SK-N-SH (cell line): Measurements from ENCODE around the gene APOE. TPM values are rescaled to one million over a fixed set of nuclear protein-coding genes. Genes with fewer than 3 reads are reported as not detected.

Experiments
- CTCF ChIA-PET: fragments of 300-600, 350-600 bp; formaldehyde crosslinking; extraction: SDS; loops from one replicate; lab custom pipeline; 2021; lab: Yijun Ruan, JAX
- POLR2A ChIA-PET: fragments of 350-600 bp; sonication (Branson Sonifier 250); formaldehyde crosslinking; extraction: SDS; loops from one replicate; lab custom pipeline; 2020; ENCODE audit warnings: antibody characterized with exemption, inconsistent platforms; lab: Yijun Ruan, JAX
- DNase-seq: peaks from one replicate; pipeline ENCODE4 v3.0.0; 2012
- H2AFZ ChIP-seq: fragments of 200-600 bp; sonication (generic); 2 replicates; pipeline ENCODE4 v1.8.1; 2016; ENCODE audit warnings: antibody characterized with exemption, mild to moderate bottlenecking, low read depth
- H3F3A ChIP-seq: fragments of 200-600 bp; sonication (generic); replicated peaks from 2 replicates; pipeline ENCODE3; 2016; ENCODE audit warnings: antibody characterized with exemption, mild to moderate bottlenecking; ENCODE audit not compliant: insufficient read depth
- H3K27ac ChIP-seq, 2 experiments: fragments of 200-500 bp in 1 of 2; fragments of 200-600 bp in 1 of 2; sonication (Bioruptor generic) in 1 of 2; sonication (generic), shearing (Covaris generic) in 1 of 2; 2 replicates each; pipeline versions ENCODE4 v1.5.1 to v1.6.1; 2014 to 2016; ENCODE audit warnings: low read depth in 2 of 2, inconsistent platforms in 1 of 2, low read length in 1 of 2, mild to moderate bottlenecking in 1 of 2, mixed read lengths in 1 of 2
- H3K27me3 ChIP-seq: fragments of 200-600 bp; sonication (generic), shearing (Covaris generic); 2 replicates; pipeline ENCODE4 v1.6.1; 2016; ENCODE audit warnings: mixed run types; ENCODE audit not compliant: insufficient read depth
- H3K36me3 ChIP-seq, 2 experiments: fragments of 200-500 bp in 1 of 2; fragments of 200-600 bp in 1 of 2; sonication (Bioruptor generic) in 1 of 2; sonication (generic) in 1 of 2; replicated peaks in 1 of 2; 2 replicates each; pipeline versions ENCODE3 to v1.5.1; 2014 to 2016; ENCODE audit warnings: low read length in 1 of 2, mild to moderate bottlenecking in 1 of 2; ENCODE audit not compliant: insufficient read depth in 2 of 2, control insufficient read depth in 1 of 2
- H3K4me1 ChIP-seq, 2 experiments: fragments of 200-500 bp in 1 of 2; fragments of 200-600 bp in 1 of 2; sonication (Bioruptor generic) in 1 of 2; sonication (generic), shearing (Covaris generic) in 1 of 2; 2 replicates each; pipeline versions ENCODE4 v1.5.1 to v1.6.1; 2014 to 2016; ENCODE audit warnings: low read depth in 1 of 2, low read length in 1 of 2, mixed run types in 1 of 2; ENCODE audit not compliant: insufficient read depth in 2 of 2, control insufficient read depth in 1 of 2
- H3K4me2 ChIP-seq: fragments of 200-600 bp; sonication (generic), shearing (Covaris generic); 2 replicates; pipeline ENCODE4 v1.6.1; 2017; ENCODE audit warnings: mixed run types
- H3K4me3 ChIP-seq, 2 experiments: fragments of 200-500 bp in 1 of 2; fragments of 200-600 bp in 1 of 2; sonication (Bioruptor generic) in 1 of 2; sonication (generic), shearing (Covaris generic) in 1 of 2; 2 replicates each; pipeline versions ENCODE4 v1.5.1 to v1.8.1; 2014 to 2016; ENCODE audit warnings: low read depth in 2 of 2, inconsistent platforms in 1 of 2, low read length in 1 of 2, mild to moderate bottlenecking in 1 of 2, mixed read lengths in 1 of 2, moderate library complexity in 1 of 2
- H3K79me2 ChIP-seq: fragments of 200-600 bp; sonication (generic); 2 replicates; pipeline ENCODE4 v1.8.1; 2017; ENCODE audit warnings: mild to moderate bottlenecking; ENCODE audit not compliant: insufficient read depth
- H3K9ac ChIP-seq: fragments of 200-600 bp; sonication (generic); 2 replicates; pipeline ENCODE4 v1.6.1; 2017; ENCODE audit warnings: mixed run types
- H3K9me2 ChIP-seq: fragments of 200-600 bp; sonication (generic); 2 replicates; pipeline ENCODE4 v1.6.1; 2017; ENCODE audit warnings: mixed run types
- H3K9me3 ChIP-seq: fragments of 200-600 bp; sonication (generic); 2 replicates; pipeline ENCODE4 v1.6.1; 2017; ENCODE audit warnings: mixed run types, mild to moderate bottlenecking, moderate library complexity
- H4K20me1 ChIP-seq: fragments of 200-600 bp; sonication (generic); 2 replicates; pipeline ENCODE4 v1.6.1; 2017; ENCODE audit warnings: mild to moderate bottlenecking, mixed run types; ENCODE audit not compliant: insufficient read depth
- CHD2 ChIP-seq: fragments of 150-350 bp; IDR thresholded peaks from 2 replicates; pipeline ENCODE4 v1.6.1; 2018; ENCODE audit warnings: low read length; ENCODE audit not compliant: partially characterized antibody
- FOSL2 ChIP-seq: IDR thresholded peaks from 2 replicates; pipeline ENCODE4 v1.4.0; 2012; ENCODE audit warnings: low read depth, mild to moderate bottlenecking, moderate library complexity, borderline replicate concordance
- FOXM1 ChIP-seq: IDR thresholded peaks from 2 replicates; pipeline ENCODE4 v1.4.0; 2012; ENCODE audit warnings: low read depth, mild to moderate bottlenecking
- GATA2 ChIP-seq: sonication (generic); formaldehyde crosslinking; IDR thresholded peaks from 2 replicates; pipeline ENCODE4 v1.5.0; 2020; ENCODE audit warnings: mild to moderate bottlenecking, missing genetic modification reagents
- JUND ChIP-seq: IDR thresholded peaks from 2 replicates; pipeline ENCODE4 v1.4.0; 2012
- MXI1 ChIP-seq: IDR thresholded peaks from 2 replicates; pipeline ENCODE4 v1.6.1; 2012; ENCODE audit warnings: mild to moderate bottlenecking, low read depth, low read length, improper control_type of control experiment
- NFIC ChIP-seq: IDR thresholded peaks from 2 replicates; pipeline ENCODE4 v1.4.0; 2012; ENCODE audit warnings: borderline replicate concordance
- PBX3 ChIP-seq: IDR thresholded peaks from 2 replicates; pipeline ENCODE4; 2012
- RCOR1 ChIP-seq: fragments of 150-350 bp; IDR thresholded peaks from 2 replicates; pipeline ENCODE4 v1.6.1; 2017; ENCODE audit warnings: antibody characterized with exemption, low read length
- SIN3A ChIP-seq: IDR thresholded peaks from 2 replicates; pipeline ENCODE4 v1.6.1; 2012; ENCODE audit warnings: low read depth, mild to moderate bottlenecking, low read length, moderate library complexity, borderline replicate concordance
- TEAD4 ChIP-seq: IDR thresholded peaks from 2 replicates; pipeline ENCODE4 v1.4.0; 2012; ENCODE audit warnings: mild to moderate bottlenecking, borderline replicate concordance; ENCODE audit not compliant: insufficient read depth
- WGBS: methylation state at CpG from one replicate; pipeline ENCODE4 v1.1.6; 2017; ENCODE audit warnings: low lambda C conversion rate; 5-methylcytosine and 5-hydroxymethylcytosine counted together
- polyA plus RNA-seq, 3 experiments: library from polyadenylated mRNA; depleted of rRNA; stranded (reverse); fragments of >200 nt; gene quantifications; 2 replicates each; pipeline ENCODE4 v1.2.3, GENCODE V29; 2012

APOE gene
- polyA plus RNA-seq, 1 of the 3 experiments (the other 2 are of a cell fraction): 56.0 TPM

DNA sequence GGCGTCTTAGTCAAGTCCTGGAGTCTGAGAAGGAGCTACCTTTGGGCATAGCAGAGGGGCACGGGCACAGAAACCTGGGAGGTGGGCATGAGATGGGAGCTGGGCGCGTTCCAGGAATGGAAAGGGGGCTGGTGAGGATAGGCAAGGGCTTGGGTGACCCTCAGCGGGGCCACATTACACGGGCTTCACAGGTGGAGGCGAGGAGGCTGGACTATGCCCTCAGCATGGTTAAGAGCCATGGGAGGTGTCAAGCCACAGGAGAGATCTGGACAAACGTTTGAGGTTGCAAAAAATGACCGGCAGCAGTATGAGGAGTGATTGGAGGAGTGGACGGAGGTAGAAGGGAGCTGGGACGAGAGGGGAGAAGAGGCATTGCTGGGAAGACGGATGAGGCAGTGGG is 38.0 kb upstream of the APOE start:
- 0 out of 2 replicates have a peak, but pooled peaks cover 4% of the 10 kb centered on the region for H4K20me1 ChIP-seq

DNA sequence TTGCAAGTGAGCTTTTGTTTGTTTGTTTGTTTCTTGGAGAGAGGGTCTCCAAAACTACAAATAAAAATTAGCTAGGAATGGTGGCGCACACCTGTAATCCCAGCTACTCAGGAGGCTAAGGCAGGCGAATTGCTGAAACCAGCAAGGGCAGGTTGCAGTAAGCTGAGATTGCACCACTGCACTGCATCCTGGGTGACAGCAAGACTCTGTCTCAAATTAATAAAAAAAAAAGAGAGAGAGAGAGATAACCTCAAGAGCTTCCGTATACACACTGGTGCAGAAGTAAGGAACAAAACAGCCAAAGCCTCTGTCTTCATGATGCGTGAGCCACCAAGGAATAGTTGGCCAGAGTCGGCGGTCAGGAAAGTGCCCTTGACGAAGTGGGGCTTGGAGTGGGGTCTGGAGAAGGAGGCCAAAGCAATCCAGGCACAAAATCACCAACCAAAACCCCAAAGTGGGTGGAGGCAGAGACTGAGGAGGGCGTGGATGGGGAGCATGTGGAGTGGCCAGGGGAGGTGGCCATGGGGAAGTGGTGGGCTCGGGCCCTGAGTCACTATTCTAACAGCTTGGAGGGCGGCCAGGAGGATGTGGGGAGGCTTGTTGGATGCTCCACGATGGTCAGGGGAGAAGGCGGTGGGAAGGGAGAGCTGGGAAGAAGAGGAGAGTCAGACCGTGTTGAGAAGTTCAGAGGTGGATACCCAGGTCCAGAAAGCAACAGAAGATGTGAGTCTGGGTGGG is 35.7 kb upstream of the APOE start:
- Histone ChIP-seq H3K79me2 (peaks cover 41% of the 10 kb centered on the region), H3K9ac (no peak overlapping the region), H3F3A (peaks cover 35% of the 10 kb centered on the region), H3K27me3 (no peaks in the 10 kb centered on the region), H3K27ac (peak overlapping the region in 1 of 2 experiments; percentile 75; a peak in 2 of 4 replicates), H4K20me1 (0 out of 2 replicates have a peak, but pooled peaks cover 4% of the 10 kb centered on the region), H3K9me2 (no peaks in the 10 kb centered on the region), H3K4me2 (0 out of 2 replicates have a peak overlapping the region, but pooled peaks have one; percentile 3), H3K36me3 (peaks cover 24 to 34% of the 10 kb centered on the region in 2 experiments), H3K4me1 (peaks cover 0 to 7% of the 10 kb centered on the region in 2 experiments; a peak in 1 of 4 replicates), H3K9me3 (no peaks in the 10 kb centered on the region), H2AFZ (no peak overlapping the region), H3K4me3 (no peak overlapping the region)
- DNase-seq: no peak
- TF ChIP-seq NFIC (peak; percentile 73), SIN3A (no peak), JUND (peak; percentile 22; the same call in 1 of the 2 replicates)
- WGBS: 70% methylated on average over 13 of the region's 13 CpGs
- CTCF ChIA-PET: interaction anchor here (1.5 kb wide), 1 partner anchor 146 kb away, joined by 3 read pairs; no protein-coding TSS in a partner anchor
- POLR2A ChIA-PET: no interaction called here

More for the DNA sequence above, 38.0 kb upstream of the APOE start:
- Histone ChIP-seq H3F3A (peaks cover 28% of the 10 kb centered on the region), H3K27ac (no peak overlapping the region), H3K36me3 (peaks cover 8 to 24% of the 10 kb centered on the region in 2 experiments), H3K4me2 (no peak overlapping the region), H3K4me3 (no peak overlapping the region), H3K9me2 (no peaks in the 10 kb centered on the region), H3K9me3 (no peaks in the 10 kb centered on the region), H3K79me2 (peaks cover 61% of the 10 kb centered on the region), H3K9ac (no peak overlapping the region), H3K4me1 (0 out of 4 replicates have a peak, but pooled peaks cover 0 to 7% of the 10 kb centered on the region in 2 experiments), H2AFZ (no peak overlapping the region), H3K27me3 (no peaks in the 10 kb centered on the region)
- WGBS: 86% methylated on average over 12 of the region's 12 CpGs
- DNase-seq: peak; percentile 8
- ChIA-PET POLR2A (no interaction called here), CTCF (interaction anchor here (0.6 to 1.1 kb wide), 2 partner anchors 83 to 97 kb away, joined by 3 read pairs; no protein-coding TSS in a partner anchor)
- TF ChIP-seq RCOR1: no peak
- no peak for TF ChIP-seq JUND

DNA sequence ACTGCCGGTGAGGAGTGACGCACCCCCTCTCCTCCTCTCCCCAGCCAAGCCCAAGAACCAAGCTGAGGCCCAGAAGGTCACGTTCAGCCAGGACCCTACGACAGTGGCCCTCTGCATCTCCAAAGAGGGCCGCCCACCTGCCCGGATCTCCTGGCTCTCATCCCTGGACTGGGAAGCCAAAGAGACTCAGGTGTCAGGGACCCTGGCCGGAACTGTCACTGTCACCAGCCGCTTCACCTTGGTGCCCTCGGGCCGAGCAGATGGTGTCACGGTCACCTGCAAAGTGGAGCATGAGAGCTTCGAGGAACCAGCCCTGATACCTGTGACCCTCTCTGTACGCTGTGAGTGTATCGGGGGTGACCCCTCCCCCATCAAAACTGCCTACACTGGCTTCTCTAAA is 33.8 kb upstream of the APOE start:
- Histone ChIP-seq H3K9me2 (no peaks in the 10 kb centered on the region), H3K4me3 (no peak overlapping the region), H3F3A (peaks cover 43% of the 10 kb centered on the region), H3K79me2 (peaks cover 22% of the 10 kb centered on the region), H4K20me1 (no peaks in the 10 kb centered on the region), H2AFZ (no peak overlapping the region), H3K27me3 (no peaks in the 10 kb centered on the region), H3K9ac (no peak overlapping the region), H3K36me3 (peaks cover 28 to 32% of the 10 kb centered on the region in 2 experiments), H3K27ac (no peak overlapping the region), H3K4me2 (no peak overlapping the region), H3K9me3 (no peaks in the 10 kb centered on the region), H3K4me1 (peaks cover 0 to 15% of the 10 kb centered on the region in 2 experiments; a peak in 3 of 4 replicates)
- DNase-seq: no peak
- no peak for TF ChIP-seq FOSL2
- no peak for TF ChIP-seq PBX3
- no peak for TF ChIP-seq TEAD4
- TF ChIP-seq MXI1: no peak
- no peak for TF ChIP-seq GATA2 (CRISPR knock-in tag)
- TF ChIP-seq NFIC: no peak
- TF ChIP-seq FOXM1: no peak
- TF ChIP-seq CHD2: no peak
- ChIA-PET CTCF (interaction anchor here (0.8 to 1.0 kb wide), 3 partner anchors 66 to 148 kb away, joined by 3 to 4 read pairs (median 3); no protein-coding TSS in a partner anchor), POLR2A (no interaction called here)
- WGBS: 92% methylated on average over 12 of the region's 14 CpGs
